Progenitor cell of endocrine pancreas (in vitro differentiated cells): ENCODE data around the gene GPR3. TPM values are rescaled to one million over a fixed set of nuclear protein-coding genes. Genes with fewer than 3 reads are reported as not detected.

ENCODE experiments used
- DNase-seq: peaks from one replicate; pipeline ENCODE4 v3.0.0; 2021; ENCODE audit warnings: low spot score; ENCODE audit not compliant: unreplicated experiment
- H3K27ac Mint-ChIP-seq: 2 replicates; pipeline ENCODE4 v1.8.0; 2021; ENCODE audit warnings: mild to moderate bottlenecking, moderate library complexity, mixed read lengths
- H3K27me3 Mint-ChIP-seq: 2 replicates; pipeline ENCODE4 v1.8.0; 2021; ENCODE audit warnings: mixed read lengths
- H3K36me3 Mint-ChIP-seq: 2 replicates; pipeline ENCODE4 v1.8.0; 2022; ENCODE audit warnings: mixed read lengths; ENCODE audit not compliant: insufficient read depth
- H3K4me1 Mint-ChIP-seq: 2 replicates; pipeline ENCODE4 v1.8.0; 2021; ENCODE audit warnings: low read depth, mixed read lengths
- H3K4me3 Mint-ChIP-seq: 2 replicates; pipeline ENCODE4 v1.8.0; 2021; ENCODE audit warnings: low read depth, mild to moderate bottlenecking, moderate library complexity, mixed read lengths
- H3K9me3 Mint-ChIP-seq: 2 replicates; pipeline ENCODE4 v1.8.0; 2021; ENCODE audit warnings: low read depth, mixed read lengths
- CTCF ChIP-seq: fragments of 200-600 bp; sonication (generic); IDR thresholded peaks from one replicate; pipeline ENCODE4 v1.5.0; 2021; ENCODE audit warnings: antibody characterized with exemption, mild to moderate bottlenecking; ENCODE audit not compliant: unreplicated experiment
- total RNA-seq: library from RNA; stranded (reverse); gene quantifications from 2 replicates; pipeline ENCODE4 v1.2.1, GENCODE V29; 2021

Gene GPR3
- total RNA-seq, 1 donor from 2014 or later = 1.1 TPM

- no peak overlapping the region for H3K4me3 Mint-ChIP-seq
- no peaks in the 10 kb centered on the region for H3K4me1 Mint-ChIP-seq
- H3K27ac Mint-ChIP-seq = no peak overlapping the region
- H3K36me3 Mint-ChIP-seq = peaks cover 15% of the 10 kb centered on the region
- TF ChIP-seq CTCF = no peak
- no peaks in the 10 kb centered on the region for H3K27me3 Mint-ChIP-seq
- no peak for DNase-seq
- H3K9me3 Mint-ChIP-seq = no peaks in the 10 kb centered on the region
Measured at GRCh38 chr1:27408151-27408550, 15.7 kb downstream of the GPR3 start.

GRCh38 chr1:27409669-27410068 lies 17.2 kb downstream of the GPR3 start:
- H3K4me1 Mint-ChIP-seq = no peaks in the 10 kb centered on the region
- H3K9me3 Mint-ChIP-seq = no peaks in the 10 kb centered on the region
- H3K4me3 Mint-ChIP-seq = no peak overlapping the region
- DNase-seq = no peak
- no peaks in the 10 kb centered on the region for H3K27me3 Mint-ChIP-seq
- H3K36me3 Mint-ChIP-seq = peaks cover 22% of the 10 kb centered on the region
- no peak for TF ChIP-seq CTCF
- no peak overlapping the region for H3K27ac Mint-ChIP-seq

GRCh38 chr1:27410709-27411108 lies 18.3 kb downstream of the GPR3 start:
- no peaks in the 10 kb centered on the region for H3K27me3 Mint-ChIP-seq
- peaks cover 27% of the 10 kb centered on the region for H3K36me3 Mint-ChIP-seq
- H3K4me3 Mint-ChIP-seq = no peak overlapping the region
- no peak for DNase-seq
- peaks cover 10% of the 10 kb centered on the region for H3K4me1 Mint-ChIP-seq
- TF ChIP-seq CTCF = no peak
- H3K27ac Mint-ChIP-seq = no peak overlapping the region
- H3K9me3 Mint-ChIP-seq = no peaks in the 10 kb centered on the region

- no peak for TF ChIP-seq CTCF
- peaks cover 34% of the 10 kb centered on the region for H3K36me3 Mint-ChIP-seq
Measured at GRCh38 chr1:27412502-27412901, 20.1 kb downstream of the GPR3 start.

GRCh38 chr1:27413004-27413403 lies 20.6 kb downstream of the GPR3 start:
- no peak overlapping the region for H3K27ac Mint-ChIP-seq

More at GRCh38 chr1:27412502-27412901, 20.1 kb downstream of the GPR3 start:
- Mint-ChIP-seq H3K27ac (no peak overlapping the region), H3K4me1 (peaks cover 18% of the 10 kb centered on the region), H3K4me3 (no peak overlapping the region), H3K9me3 (no peaks in the 10 kb centered on the region), H3K27me3 (no peaks in the 10 kb centered on the region)
- DNase-seq = no peak

More at GRCh38 chr1:27413004-27413403, 20.6 kb downstream of the GPR3 start:
- Mint-ChIP-seq H3K4me3 (no peak overlapping the region), H3K4me1 (peaks cover 20% of the 10 kb centered on the region), H3K9me3 (no peaks in the 10 kb centered on the region), H3K27me3 (no peaks in the 10 kb centered on the region), H3K36me3 (peaks cover 32% of the 10 kb centered on the region)
- no peak for TF ChIP-seq CTCF
- no peak for DNase-seq
